Ectodermal cell (in vitro differentiated cells): ENCODE results near the gene ERH.

Experiments used
- H3K27ac ChIP-seq: 2 replicates; pipeline ENCODE4 v1.7.0; 2013; ENCODE audit warnings: mild to moderate bottlenecking, low read depth, low read length; ENCODE audit not compliant: insufficient read depth, poor library complexity, severe bottlenecking
- H3K27me3 ChIP-seq: 2 replicates; pipeline ENCODE4 v1.7.0; 2013; ENCODE audit warnings: mild to moderate bottlenecking, low read length; ENCODE audit not compliant: insufficient read depth, control insufficient read depth, poor library complexity, severe bottlenecking
- H3K36me3 ChIP-seq: one replicate; pipeline ENCODE4 v1.7.0; 2013; ENCODE audit warnings: low read length; ENCODE audit not compliant: control insufficient read depth, insufficient read depth
- H3K4me1 ChIP-seq: one replicate; pipeline ENCODE4 v1.7.0; 2013; ENCODE audit warnings: low read length; ENCODE audit not compliant: control insufficient read depth, insufficient read depth
- H3K4me3 ChIP-seq: 2 replicates; pipeline ENCODE4 v1.7.0; 2013; ENCODE audit warnings: low read depth, low read length, control low read depth; ENCODE audit not compliant: insufficient read depth
- H3K9me3 ChIP-seq: 2 replicates; pipeline ENCODE4 v1.7.0; 2013; ENCODE audit warnings: mild to moderate bottlenecking, low read length, moderate library complexity; ENCODE audit not compliant: control insufficient read depth
- WGBS, 2 experiments: methylation state at CpG; one replicate each; pipeline ENCODE4 v1.1.7; 2013; ENCODE audit warnings: missing lambda C conversion rate in 2 of 2; 5-methylcytosine and 5-hydroxymethylcytosine counted together

ERH gene

DNA sequence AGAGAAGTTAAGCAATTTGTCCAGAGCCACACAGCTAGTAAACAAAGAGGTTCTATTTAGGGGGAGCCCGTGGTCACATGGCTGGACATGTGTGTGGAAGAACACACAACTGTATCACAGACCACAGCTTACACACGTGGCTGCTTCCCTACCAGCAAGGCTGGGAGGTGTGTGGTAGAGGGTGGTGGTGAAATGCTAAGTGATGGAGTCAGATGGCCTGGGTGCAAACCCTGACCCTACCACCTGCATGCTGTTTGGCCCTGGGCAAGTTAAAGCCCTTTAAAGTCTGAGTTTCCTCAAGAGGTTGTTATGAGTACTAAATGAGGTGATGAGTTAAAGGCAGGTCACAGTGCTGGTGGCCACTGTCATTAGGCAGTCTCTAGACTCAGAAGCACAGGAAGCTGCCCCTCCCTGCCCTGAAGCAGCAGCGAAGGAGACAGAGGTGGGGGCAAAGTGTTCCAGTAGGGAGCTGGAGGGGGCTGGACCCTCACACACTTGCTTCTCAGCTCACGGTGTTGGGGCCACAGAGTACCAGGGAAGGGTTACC lies 64.2 kb downstream of the ERH start:
- Histone ChIP-seq H3K36me3 (no peaks in the 10 kb centered on the region), H3K27me3 (no peaks in the 10 kb centered on the region), H3K4me1 (no peaks in the 10 kb centered on the region), H3K27ac (no peak overlapping the region), H3K9me3 (no peaks in the 10 kb centered on the region), H3K4me3 (no peak overlapping the region)
- WGBS, 2 experiments, result 80 to 88% methylated on average over 4 of the region's 4 CpGs

GRCh38 chr14:69332782-69333395 lies 65.2 kb downstream of the ERH start:
- WGBS, 2 experiments, result 91 to 92% methylated on average over 13 of the region's 13 CpGs
- Histone ChIP-seq H3K27me3 (no peaks in the 10 kb centered on the region), H3K4me1 (no peaks in the 10 kb centered on the region), H3K36me3 (no peaks in the 10 kb centered on the region), H3K4me3 (no peak overlapping the region), H3K9me3 (no peaks in the 10 kb centered on the region), H3K27ac (no peak overlapping the region)

DNA sequence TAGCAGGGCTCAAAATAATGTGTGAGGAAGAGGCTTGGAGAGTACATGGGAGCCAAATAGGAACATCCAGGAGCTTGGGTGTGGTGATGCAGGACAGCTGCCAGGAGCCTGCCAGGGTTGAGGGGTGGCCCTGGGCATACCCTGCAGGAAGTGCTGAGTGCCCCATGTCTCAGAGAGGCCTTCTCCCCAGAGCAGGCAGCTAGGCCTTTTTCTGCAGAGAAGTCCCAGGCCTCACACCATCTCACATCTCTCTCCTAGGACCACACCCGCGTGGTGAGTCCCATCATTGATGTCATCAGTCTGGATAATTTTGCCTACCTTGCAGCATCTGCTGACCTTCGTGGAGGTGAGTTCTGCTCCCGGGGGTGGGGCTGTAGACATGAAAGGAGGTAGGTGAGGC lies 66.9 kb downstream of the ERH start:
- no peaks in the 10 kb centered on the region for H3K27me3 ChIP-seq
- no peak overlapping the region for H3K4me3 ChIP-seq
- no peaks in the 10 kb centered on the region for H3K36me3 ChIP-seq
- WGBS, 2 experiments, result 78 to 82% methylated on average over 4 of the region's 4 CpGs
- H3K4me1 ChIP-seq, result no peaks in the 10 kb centered on the region
- no peaks in the 10 kb centered on the region for H3K9me3 ChIP-seq
- H3K27ac ChIP-seq, result no peak overlapping the region
